GM18520 (cell line): ENCODE measurements around the gene KCNG4.
"Not testable (repeated sequence)": the region's sequence is repeated elsewhere in the genome, so short reads cannot be mapped to it uniquely, and the experiment has no call there.

Experiments
- ATAC-seq: cut with Tn5 transposase; IDR thresholded peaks from one replicate; pipeline ENCODE4 v1.9.1; 2021; ENCODE audit not compliant: unreplicated experiment

KCNG4 gene

DNA sequence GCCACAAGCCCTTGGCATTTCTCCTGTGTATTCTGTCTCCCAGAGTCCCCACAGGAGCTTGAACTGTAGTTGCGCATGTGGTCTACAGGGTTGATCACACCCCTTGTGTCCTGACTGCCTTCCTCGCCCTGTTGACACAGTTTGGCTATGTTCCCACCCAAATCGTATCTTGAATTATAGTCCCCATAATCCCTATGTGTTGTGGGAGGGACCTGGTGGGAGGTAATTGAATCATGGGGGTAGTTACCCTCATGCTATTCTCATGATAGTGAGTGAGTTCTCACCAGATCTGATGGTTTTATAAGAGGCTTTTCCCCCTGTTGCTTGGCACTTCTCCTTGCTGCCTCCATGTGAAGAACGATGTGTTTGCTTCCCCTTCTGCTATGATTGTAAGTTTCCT is 27.7 kb downstream of the KCNG4 start:
- no peak for ATAC-seq

- ATAC-seq, result no peak
These were observed 29.8 kb downstream of the KCNG4 start for GRCh38 chr16:84209989-84210388.

- no peak for ATAC-seq
These were observed 31.9 kb downstream of the KCNG4 start for GRCh38 chr16:84207879-84208278.

GRCh38 chr16:84207251-84207650 is 32.6 kb downstream of the KCNG4 start:
- ATAC-seq, result no peak

DNA sequence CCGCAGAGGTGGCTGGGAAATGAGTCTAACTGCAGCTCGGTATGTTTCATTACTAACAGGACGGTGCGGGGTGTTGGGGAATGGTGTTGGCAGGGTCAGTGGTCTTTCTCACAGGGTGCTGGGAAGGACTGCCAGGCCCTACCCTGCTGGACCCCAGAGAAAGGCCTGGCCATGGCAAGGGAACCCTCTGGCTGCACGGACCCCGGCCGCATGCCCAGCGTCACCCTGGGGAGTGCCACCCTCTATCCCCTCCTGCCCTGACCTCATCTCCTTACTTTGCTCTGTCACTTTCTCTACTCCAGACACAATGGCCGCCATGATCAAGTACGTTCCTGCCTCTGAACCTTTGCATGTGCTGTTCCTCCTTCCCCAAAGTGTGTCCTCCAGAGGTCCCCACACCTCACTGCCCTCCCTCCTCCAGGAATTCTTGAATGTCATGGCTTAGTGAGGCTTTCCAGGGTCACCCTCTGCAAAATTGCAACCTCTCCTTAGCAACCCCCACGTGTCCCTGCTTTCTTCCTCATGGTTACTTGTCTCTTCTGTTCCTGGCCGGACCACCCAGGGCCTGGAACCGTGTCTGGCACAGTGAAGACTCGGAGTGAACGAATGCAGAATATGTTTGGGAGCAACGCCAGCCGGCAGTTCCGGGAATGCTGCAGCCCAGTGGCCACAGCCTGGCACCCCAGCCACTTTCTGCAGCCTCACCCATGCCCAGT is 33.7 kb downstream of the KCNG4 start:
- ATAC-seq, result no peak

- not testable (repeated sequence) for ATAC-seq
These were observed 34.7 kb downstream of the KCNG4 start for GRCh38 chr16:84205123-84205522.

- ATAC-seq, result not testable (repeated sequence)
These were observed 35.3 kb downstream of the KCNG4 start for GRCh38 chr16:84204551-84204950.

DNA sequence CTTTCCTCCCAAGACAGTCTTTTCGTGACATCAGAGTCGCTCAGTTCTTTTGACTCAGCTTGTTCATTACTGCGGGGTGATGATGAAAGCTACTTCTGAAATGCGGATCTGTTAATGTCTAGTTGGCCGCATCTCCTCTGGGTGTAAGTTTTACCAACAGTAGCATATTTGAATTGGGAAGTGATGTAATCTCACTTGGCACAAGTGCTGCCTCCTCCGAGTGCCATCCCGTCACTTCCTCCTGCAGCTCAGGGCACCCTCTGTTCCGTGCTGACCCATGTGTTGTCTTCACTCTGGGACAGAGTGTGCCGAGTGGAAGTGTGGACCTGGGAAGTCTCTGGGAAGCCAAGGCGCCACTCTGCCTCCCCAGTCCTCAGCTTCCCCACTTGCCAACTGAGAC is 40.0 kb downstream of the KCNG4 start:
- ATAC-seq, result no peak

GRCh38 chr16:84199097-84199496 is 40.7 kb downstream of the KCNG4 start:
- no peak for ATAC-seq

DNA sequence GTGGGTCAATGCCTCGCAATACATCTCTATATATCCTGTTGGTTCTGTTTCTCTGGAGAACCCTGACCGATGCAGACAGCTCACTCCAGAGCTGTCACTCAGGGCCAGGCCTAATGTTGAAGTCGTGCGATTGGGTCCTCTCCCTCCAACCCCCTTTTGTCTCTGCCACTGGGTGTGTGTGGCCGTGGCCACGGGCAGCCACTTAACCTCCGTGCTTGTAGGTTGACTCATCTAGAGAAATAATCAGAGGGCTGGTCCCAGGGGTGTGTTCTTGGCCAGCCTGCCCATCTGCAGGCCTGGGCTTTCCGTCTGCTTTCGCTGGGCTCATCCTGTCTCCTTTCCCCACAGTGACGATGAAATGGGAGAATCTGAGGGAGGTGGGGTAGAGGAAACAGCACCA is 41.4 kb downstream of the KCNG4 start:
- ATAC-seq, result no peak

- ATAC-seq, result no peak
These were observed 42.2 kb downstream of the KCNG4 start for GRCh38 chr16:84197466-84198128.

- no peak for ATAC-seq
These were observed 43.0 kb downstream of the KCNG4 start for GRCh38 chr16:84196727-84197394.

DNA sequence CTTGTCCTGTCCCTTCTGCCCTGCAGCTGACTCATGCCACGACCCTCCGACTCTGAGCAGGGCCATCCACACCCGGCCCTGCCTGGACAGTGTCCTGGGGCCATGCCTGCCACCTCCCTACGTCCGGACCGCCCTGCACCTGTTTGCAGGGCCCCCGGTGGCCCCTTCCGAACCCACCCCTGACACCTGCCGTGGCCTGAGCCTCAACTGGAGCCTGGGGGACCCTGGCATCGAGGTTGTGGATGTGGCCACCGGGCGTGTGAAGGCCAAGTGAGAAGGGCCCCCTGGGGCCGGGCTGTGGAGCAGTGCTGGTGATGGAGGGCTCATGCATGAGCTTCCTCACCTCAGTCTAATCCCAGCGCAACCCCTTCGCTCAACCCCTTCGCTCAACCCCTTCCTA is 43.7 kb downstream of the KCNG4 start:
- no peak for ATAC-seq

DNA sequence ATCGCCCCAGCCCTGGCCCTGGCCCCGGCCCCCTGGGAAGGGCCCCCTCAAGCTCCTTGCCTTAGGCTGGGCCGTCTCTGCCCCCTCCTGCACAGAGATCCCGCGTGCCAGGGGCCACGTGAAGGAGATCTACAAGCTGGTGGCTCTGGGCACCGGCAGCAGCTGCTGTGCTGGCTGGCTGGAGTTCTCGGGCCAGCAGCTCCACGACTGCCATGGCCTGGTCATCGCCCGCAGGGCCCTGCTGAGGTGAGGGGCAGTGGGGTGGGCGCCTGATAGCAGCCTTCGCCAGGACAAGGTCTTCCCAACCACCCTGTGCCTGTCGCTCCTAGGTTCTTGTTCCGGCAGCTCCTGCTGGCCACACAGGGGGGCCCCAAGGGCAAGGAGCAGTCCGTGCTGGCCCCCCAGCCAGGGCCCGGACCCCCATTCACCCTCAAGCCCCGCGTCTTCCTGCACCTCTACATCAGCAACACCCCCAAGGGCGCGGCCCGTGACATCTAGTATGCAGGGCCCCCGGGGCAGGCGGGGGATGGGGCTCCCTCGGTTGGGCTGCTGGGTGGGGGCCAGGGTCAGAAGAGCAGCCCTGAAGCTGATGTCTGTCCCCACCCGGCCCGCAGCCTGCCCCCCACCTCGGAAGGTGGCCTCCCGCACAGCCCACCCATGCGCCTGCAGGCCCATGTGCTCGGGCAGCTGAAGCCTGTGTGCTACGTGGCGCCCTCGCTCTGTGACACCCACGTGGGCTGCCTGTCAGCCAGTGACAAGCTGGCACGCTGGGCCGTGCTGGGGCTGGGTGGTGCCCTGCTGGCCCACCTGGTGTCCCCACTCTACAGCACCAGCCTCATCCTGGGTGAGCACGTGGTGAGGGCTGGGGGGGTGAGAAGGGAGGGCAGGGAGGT is 44.4 kb downstream of the KCNG4 start:
- no peak for ATAC-seq

GRCh38 chr16:84194470-84195200 is 45.2 kb downstream of the KCNG4 start:
- ATAC-seq, result no peak

DNA sequence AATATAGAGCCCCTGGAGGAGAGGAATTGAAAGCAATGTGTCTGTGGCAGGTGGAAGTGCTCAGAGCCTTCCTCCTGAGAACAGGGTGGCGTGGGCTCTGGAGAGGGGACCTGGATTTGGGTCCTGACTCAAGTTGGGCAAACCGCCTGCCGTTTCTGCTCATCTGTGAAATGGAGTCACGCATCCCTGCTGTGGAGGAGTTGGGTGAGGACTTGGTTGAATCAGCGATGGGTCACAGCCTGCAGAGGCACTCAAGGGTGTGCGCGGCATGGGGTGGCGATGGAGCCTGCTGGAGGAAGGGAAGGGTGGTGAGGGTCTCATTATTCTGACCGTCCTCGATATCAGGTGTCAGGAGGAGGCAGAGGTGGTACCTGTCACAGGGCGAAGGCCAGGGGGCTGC is 45.8 kb downstream of the KCNG4 start:
- ATAC-seq, result no peak

GRCh38 chr16:84193480-84193879 is 46.3 kb downstream of the KCNG4 start:
- no peak for ATAC-seq

- no peak for ATAC-seq
These were observed 48.3 kb downstream of the KCNG4 start for GRCh38 chr16:84191466-84191865.

DNA sequence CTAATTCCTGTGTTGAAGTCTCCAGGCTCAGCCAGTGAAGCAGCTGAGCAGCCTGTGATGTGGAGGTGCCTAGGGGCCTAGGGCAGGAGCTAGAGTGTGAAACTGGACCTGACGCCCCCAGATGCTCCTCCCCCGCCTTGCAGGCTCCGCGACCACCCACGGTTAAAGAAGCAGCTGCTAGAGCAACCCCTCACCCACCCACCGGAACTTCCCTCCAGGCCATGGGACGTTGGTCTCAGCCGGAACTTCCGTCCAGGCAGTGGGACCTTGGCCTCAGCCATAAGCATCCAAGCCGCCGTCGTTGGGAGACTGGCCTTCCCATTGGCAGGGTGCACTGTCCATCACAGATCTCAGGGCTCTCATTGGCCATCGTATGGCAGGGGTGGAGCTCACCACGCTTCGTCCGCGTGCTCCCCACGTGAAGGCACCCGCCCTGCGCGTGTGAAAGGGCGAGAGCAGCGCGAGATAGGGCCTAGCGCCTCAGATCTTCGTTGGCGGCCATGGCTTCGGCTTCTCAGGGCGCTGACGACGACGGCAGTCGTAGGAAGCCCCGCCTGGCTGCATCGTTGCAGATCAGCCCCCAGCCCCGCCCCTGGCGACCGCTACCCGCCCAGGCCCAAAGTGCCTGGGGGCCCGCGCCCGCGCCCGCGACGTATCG is 49.0 kb downstream of the KCNG4 start, which contains the start of gene ADAD2:
ADAD2 (plus strand) TSS at position 427 of the 658 bp plus-strand sequence; CDS start at position 501, 74 bp downstream.
- no peak for ATAC-seq
